Right lobe of liver (tissue), 4 donors: ENCODE results near the gene SEMA3C.

ENCODE experiments used
- CTCF ChIP-seq, 4 donors: fragments of 200-600 bp in 3 of 4; fragments of 450-650 bp in 1 of 4; IDR thresholded peaks; one replicate each; pipeline versions ENCODE4 v1.5.1 to v1.8.0; 2016 to 2022; ENCODE audit warnings: antibody characterized with exemption in 4 of 4, mild to moderate bottlenecking in 2 of 4
- POLR2A ChIP-seq: fragments of 450-650 bp; IDR thresholded peaks from one replicate; pipeline ENCODE4 v1.6.1; 2017; ENCODE audit warnings: antibody characterized with exemption, mild to moderate bottlenecking
- donor health status: DM: no; HTN: no; CAD: no.
- donor health status: DM: no; HTN: no; CAD: no.
- donor health status: DM: no; HTN: yes; CAD: no.

GRCh38 chr7:80858141-80858903, 60.5 kb downstream of the SEMA3C start:
- TF ChIP-seq CTCF (IDR thresholded peaks at IDR 0.05) (no peak), POLR2A (no peak)
